GM19043 (cell line): Measurements from ENCODE around the gene MAPT.

Experiments used
- ATAC-seq: cut with Tn5 transposase; IDR thresholded peaks from one replicate; pipeline ENCODE4 v1.9.1; 2021; ENCODE audit warnings: low read depth; ENCODE audit not compliant: unreplicated experiment

The MAPT gene

DNA sequence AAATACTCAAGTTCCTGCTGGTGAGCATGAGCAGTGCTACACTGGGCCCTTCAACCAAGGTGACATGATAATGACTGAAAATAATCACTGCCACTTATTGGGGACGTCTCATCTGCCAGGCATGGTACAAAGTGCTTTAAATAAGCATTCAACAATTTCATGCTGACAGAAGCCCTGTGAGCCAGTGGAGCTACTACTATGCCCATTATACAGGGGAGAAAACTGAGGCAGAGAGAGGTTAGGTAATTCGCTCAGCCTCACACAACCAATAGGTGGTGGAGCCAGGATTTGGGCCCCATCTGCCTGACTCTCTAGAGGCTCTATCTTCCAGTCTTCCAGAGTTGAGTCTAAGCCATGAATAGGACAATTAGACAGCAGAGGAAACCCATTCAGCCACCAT, 74.4 kb downstream of the MAPT start:
- no peak for ATAC-seq

DNA sequence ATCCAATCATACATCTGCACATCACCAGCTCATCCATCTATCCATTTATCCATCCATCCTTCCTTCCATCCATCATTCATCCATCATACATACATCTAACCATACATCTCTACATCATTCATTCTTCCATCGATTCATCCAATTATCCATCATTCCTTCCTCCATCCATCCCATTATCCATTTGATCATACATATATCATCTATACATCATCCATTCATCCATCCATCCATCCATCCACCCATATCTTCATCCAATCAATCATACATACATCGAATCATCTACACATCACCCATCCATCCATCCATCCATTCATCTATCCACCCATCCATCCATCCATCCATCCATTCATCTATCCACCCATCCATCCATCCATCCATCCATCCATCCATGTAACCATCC, 75.4 kb downstream of the MAPT start:
- no peak for ATAC-seq

DNA sequence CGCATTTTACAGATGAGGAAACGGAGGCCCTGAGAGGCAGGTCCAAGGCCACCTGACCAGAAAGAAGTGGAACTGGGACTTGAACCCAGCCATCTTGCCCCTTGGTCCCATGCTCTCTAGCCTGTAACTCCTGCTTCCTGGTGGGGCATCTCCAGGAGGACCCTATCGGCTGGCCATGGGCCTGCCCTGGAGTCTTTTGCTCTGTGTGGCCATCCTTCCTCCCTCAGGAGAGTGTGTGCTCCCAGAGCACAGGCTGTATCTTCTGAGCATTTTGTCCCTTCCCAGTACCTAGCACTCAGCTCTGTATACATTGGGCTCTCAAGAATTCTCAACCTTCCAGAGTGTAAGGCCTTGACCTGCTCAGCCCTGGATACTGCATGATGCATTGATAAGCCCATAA, 76.3 kb downstream of the MAPT start:
- ATAC-seq: no peak

DNA sequence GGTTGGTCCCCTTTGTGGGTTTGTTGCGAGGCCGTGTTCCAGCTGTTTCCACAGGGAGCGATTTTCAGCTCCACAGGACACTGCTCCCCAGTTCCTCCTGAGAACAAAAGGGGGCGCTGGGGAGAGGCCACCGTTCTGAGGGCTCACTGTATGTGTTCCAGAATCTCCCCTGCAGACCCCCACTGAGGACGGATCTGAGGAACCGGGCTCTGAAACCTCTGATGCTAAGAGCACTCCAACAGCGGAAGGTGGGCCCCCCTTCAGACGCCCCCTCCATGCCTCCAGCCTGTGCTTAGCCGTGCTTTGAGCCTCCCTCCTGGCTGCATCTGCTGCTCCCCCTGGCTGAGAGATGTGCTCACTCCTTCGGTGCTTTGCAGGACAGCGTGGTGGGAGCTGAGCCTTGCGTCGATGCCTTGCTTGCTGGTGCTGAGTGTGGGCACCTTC, 77.4 kb downstream of the MAPT start:
- ATAC-seq: no peak

DNA sequence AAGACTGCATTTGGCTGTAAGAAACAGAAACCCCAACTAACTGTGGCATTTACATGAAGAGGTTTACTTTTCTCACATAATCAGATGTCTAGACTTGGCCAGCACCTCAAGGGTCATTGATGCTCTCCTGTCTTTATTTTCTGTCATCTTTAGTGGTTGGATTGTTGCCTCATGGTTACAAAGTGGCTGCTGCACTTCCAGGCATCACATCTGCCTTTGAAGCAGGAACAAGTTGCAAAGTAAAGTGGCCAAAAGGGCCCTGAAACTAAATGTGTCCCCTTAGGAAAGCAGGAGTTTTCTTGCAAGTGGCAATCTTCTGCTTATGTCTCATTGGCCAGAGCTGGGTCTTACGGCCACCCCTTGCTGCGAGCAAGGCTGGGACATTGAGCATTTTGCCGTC, 78.2 kb downstream of the MAPT start:
- no peak for ATAC-seq

DNA sequence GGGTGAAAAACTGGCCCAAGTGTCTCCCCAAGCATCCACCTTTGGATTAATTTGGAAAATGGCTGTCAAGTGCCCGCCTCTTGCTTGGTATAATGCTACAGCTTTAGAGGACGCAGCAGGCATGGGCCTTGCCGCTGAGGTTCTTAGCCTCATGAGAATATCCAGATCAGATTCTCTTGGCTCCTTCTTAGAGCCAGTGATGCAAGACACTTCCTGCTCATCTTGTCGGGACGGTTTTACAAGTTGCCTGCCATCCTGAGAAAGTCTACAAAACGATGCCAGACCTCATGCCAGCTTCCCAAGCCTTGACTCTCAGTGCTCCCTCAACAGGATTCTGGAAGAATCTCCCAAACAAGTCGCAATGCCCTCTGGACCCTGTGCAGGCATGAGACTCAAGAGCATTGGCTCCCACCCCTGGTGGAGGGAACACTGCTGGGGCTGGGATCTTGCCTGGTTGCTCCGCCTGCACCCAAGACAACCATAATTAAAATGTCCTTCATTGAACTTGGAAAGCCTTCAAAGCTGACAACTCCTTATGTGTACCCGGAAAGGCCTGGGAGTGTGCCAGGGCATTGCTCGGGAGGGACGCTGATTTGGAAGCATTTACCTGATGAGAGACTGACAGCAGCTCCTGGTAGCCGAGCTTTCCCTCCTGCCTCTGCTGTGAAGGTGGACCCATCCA, 78.9 kb downstream of the MAPT start:
- no peak for ATAC-seq

DNA sequence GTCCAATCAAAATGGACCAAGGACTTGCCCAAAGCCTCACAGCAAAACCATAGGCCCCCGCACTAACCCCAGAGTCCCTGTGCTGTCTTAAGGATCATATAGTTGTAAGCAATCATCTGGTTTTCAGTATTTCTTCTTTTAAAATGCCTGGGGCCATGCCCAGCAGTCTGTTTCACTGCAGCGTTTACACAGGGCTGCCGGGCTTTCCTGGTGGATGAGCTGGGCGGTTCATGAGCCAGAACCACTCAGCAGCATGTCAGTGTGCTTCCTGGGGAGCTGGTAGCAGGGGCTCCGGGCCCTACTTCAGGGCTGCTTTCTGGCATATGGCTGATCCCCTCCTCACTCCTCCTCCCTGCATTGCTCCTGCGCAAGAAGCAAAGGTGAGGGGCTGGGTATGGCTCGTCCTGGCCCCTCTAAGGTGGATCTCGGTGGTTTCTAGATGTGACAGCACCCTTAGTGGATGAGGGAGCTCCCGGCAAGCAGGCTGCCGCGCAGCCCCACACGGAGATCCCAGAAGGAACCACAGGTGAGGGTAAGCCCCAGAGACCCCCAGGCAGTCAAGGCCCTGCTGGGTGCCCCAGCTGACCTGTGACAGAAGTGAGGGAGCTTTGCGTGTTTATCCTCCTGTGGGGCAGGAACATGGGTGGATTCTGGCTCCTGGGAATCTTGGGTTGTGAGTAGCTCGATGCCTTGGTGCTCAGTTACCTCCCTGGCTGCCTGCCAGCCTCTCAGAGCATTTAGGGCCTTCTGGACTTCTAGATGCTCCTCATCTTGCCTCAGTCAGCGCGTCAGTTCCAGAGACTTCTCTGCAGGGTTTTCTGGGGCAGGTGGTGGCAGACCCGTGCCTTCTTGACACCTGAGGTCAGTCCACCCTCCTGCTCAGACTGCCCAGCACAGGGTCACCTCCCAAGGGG, 79.8 kb downstream of the MAPT start:
- no peak for ATAC-seq

DNA sequence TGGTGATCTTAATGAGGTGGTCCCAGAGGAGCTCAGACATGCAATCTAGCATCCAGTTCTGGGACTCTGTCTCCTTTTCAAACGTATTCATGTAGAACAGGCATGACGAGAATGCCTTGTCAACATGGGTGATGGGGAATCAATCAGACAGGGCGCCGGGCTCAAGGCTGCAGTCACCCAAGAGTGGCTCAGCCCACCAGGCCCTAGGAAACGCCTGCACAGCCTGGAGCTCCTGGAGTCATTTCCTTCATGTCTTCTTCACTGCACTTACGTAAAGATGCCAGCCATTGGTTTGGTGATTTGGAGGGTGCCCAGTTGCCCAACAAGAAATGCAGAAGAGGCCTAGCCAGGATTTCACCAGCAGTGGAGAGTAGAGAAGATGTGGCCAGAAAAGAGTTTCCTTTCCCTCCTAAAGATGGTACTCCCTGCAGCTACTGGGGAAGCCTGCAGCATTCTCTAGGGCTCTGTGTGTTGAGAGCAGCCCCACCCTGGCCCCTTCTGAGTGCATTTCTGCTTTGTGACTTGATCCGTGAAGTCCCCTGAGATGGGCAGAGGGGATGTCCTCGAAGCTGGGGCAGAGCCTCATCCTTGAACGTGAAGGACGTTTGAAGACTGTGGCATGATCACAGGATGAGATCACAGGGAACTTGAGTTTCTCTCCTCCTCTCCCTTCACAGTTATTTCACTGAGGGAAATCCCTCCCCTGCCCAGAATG, 80.7 kb downstream of the MAPT start:
- no peak for ATAC-seq

DNA sequence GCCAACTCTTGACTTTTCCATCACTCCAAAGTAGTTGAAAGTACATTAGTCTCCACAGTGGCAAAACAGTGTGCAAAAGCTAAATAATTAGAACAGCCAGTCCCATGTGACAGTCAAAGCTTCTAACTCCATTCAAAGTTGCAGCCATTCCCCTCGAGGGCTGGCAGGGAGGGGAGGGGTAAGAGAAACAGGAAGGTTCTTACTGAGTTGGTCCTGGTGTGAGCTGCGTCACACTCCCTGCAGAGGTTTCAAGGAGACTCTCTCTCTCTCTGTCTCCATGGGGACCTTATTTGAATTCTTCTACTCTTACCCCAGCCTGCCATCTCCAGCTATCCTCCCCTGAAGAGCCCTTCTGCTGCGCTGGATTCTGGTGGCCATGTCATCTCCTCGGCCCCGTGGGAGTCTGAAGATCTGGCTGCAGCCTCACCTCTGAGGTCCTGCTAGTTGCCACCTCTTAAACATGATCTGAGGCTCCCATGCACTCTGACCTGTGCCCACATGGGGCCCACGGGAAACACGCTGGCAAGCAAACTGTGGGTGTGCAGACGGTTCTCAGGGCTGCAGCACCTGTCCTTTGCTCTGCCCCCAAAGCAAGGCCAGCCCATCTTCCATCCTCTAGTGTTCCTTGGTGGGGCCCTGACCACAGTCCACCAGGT, 81.4 kb downstream of the MAPT start:
- no peak for ATAC-seq

DNA sequence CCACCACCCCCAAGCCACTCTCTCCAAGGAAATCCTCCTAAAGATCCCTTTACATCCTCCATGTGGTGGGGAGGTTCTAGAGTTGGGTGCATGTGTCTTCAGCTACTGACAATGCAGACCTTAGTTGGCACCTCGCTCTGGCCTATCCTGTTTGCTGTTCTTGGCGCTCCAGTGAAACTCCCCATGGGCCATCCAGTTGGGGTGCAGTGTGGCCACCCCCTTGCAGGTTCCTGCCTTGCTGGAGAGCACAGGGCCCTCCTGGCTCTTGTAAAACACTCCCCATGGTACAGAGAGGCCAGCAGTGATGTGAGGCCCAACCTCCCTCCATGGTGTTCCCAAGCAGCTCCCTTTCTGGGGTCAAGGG, 82.0 kb downstream of the MAPT start:
- no peak for ATAC-seq

DNA sequence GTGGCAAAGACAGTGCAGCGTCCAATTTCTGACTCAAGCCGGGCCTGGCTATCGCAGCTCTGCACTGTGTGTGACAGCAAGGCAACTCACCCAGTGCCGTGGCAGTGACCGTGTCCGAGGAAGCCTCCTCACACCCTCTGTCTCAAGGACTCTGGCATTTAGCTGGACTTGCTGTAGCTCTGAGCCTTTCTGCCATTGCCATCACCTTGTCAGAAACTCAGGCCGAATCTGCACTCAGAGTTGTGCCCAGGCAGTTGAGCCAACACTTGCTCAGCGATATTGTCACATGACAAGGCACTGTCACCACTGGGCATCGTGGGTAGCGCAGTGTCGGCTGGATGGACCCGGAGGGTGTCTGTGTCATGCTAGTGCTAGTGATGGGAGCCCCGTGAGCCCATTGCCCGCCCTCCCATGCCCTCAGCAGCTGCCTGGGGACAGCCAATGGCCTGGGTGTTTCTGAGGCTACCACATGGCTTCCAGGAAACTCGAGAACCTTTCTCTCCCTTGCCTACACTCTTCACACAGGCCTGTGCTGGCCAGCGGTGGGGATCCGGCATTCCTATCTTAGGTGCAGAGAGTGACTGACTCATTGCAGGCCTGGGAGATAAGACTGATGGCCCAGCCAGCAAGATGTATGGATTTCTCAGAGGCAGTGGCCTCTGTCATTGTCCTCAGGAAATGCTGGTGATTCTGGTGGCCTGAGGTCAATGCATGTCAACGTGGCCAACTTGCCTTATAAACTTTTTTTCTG, 82.6 kb downstream of the MAPT start:
- no peak for ATAC-seq

DNA sequence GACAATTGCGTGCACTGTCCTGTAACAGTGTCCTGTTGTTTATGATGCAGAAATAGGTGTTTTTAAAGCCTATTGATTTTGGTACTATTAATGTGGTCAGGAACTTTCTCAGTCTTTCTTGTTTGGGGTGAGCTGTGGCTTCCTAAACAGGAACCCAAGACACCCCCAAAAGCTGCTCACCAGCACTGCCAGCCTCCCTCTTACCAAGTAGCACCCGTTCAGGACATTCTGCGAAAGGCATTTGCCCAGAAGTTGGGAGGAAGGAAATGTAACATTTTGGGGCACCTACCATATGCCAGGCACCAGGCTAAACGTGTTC, 83.1 kb downstream of the MAPT start:
- no peak for ATAC-seq

DNA sequence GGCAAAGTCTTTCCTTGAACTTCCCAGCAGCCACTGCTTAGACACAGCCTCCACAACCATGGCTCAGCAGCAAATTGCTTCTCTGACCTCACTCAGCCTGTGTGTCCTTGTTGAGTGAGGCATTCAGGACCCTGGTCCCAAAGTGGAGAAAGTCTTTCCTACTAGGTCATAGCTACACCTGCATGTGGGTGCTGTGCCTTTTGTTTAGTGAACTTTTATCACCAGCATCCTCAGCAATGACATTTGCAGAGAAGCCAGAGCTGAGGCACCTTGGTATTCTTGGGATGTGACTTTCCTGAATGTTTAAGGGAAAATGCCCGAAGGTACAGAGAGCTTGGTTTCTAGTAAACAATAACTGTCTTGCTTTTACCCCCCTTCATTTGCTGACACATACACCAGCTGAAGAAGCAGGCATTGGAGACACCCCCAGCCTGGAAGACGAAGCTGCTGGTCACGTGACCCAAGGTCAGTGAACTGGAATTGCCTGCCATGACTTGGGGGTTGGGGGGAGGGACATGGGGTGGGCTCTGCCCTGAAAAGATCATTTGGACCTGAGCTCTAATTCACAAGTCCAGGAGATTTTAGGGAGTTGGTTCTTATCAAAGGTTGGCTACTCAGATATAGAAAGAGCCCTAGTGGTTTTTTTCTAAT, 83.7 kb downstream of the MAPT start:
- ATAC-seq: no peak

DNA sequence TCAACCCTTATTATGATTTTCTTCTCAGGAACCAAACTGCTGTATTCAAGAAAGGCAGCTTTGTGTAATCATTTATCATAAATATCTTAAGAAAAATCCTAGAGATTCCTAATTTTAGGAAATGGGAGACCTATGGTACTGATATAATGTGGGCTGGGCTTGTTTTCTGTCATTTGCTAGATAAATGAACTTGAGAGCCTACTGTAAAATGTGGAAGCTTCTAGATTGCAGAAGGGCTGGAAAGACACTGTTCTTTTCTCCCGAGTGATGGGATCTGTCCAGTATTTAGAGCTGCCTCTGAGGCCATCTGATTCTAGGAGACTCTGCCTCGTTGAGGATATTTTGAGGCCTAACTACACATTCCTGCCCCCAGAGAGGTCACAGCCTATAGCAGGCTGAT, 84.8 kb downstream of the MAPT start:
- ATAC-seq: no peak

DNA sequence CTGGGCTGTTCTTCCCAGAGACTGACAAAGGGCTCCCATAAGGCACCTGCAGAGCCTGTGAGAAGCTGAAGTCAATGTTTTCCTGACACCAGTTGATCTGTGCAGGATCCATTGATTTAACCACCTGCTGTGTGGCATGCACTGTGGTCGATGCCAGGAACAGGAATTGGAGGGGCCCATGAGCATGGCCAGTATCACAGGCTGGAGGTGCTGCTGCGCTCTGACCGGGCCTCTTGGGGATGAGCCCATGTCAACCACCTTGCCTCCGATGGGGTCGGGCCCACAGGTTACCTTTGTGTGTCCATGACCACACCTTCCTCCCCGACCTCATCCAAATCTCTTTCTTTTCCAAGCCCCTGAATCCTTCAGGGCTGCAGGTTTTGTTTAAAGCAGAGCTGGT, 86.5 kb downstream of the MAPT start:
- no peak for ATAC-seq

DNA sequence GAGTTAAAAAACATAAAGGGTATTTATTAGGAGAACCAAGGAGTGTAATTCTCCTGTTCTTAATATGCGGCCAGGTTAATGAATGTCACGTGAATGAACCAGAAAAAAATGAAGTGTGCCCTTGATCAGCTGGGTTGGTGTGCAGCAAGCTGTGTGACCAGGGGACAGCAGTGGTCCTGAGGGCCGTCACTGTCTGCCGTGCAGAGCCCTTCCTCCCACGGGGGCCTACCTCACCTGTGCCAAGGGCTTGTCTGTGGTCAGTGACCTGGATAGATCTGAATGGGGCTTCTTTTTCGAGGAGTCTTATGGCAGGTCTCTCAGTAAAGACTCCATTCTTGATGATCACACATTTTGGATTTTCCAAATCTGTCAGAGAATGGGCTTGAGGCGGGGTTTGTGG, 87.0 kb downstream of the MAPT start:
- no peak for ATAC-seq

DNA sequence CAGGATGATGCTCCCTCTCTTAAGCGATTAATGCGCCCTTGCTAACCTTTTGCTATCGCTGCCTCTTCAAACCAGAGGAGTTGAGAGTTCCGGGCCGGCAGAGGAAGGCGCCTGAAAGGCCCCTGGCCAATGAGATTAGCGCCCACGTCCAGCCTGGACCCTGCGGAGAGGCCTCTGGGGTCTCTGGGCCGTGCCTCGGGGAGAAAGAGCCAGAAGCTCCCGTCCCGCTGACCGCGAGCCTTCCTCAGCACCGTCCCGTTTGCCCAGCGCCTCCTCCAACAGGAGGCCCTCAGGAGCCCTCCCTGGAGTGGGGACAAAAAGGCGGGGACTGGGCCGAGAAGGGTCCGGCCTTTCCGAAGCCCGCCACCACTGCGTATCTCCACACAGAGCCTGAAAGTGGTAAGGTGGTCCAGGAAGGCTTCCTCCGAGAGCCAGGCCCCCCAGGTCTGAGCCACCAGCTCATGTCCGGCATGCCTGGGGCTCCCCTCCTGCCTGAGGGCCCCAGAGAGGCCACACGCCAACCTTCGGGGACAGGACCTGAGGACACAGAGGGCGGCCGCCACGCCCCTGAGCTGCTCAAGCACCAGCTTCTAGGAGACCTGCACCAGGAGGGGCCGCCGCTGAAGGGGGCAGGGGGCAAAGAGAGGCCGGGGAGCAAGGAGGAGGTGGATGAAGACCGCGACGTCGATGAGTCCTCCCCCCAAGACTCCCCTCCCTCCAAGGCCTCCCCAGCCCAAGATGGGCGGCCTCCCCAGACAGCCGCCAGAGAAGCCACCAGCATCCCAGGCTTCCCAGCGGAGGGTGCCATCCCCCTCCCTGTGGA, 88.6 kb downstream of the MAPT start:
- ATAC-seq: no peak

DNA sequence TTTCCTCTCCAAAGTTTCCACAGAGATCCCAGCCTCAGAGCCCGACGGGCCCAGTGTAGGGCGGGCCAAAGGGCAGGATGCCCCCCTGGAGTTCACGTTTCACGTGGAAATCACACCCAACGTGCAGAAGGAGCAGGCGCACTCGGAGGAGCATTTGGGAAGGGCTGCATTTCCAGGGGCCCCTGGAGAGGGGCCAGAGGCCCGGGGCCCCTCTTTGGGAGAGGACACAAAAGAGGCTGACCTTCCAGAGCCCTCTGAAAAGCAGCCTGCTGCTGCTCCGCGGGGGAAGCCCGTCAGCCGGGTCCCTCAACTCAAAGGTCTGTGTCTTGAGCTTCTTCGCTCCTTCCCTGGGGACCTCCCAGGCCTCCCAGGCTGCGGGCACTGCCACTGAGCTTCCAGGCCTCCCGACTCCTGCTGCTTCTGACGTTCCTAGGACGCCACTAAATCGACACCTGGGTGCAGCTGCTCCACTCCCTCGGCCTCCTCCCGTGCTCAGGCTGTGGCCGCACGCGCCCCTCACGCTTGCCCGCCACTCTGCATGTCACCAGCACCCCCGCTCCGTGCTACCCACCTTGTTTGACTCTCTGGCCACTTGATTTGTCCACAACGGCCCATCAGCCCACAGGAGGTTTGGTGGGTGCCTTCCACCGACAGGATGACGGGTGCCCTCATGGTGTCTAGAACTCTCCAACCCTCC, 89.4 kb downstream of the MAPT start:
- no peak for ATAC-seq

DNA sequence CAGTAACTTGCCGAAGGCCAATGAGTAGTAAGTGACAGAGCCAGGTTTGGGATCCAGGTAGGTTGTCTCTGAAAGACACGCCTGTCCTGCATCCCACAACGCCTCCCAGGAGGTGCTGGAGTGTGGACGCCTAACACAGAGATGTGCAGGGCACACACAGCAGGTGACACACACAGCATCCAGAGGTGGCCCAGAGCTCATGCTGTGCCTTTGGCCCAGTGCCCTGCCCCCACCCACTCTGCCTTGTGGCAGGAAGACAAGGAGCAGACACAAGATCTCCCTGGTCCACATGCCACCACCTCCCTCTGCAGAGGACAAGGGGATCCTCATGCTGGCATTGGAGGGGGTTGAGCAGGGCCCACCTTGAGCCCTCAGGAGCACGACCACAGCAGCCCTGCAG, 90.0 kb downstream of the MAPT start:
- no peak for ATAC-seq
